GM12878 (cell line): ENCODE data around the gene WDFY4. TPM values are rescaled to one million over a fixed set of nuclear protein-coding genes. Genes with fewer than 3 reads are reported as not detected.

Experiments used
- ATAC-seq: fragments of 200-7000 bp; cut with Tn5 transposase; 3 replicates; pipeline ENCODE4 v1.9.1; 2020; ENCODE audit warnings: mild to moderate bottlenecking, moderate library complexity
- BruUV-seq: library from RNA; stranded (reverse); fragments of 400-500 nt; replicated peaks from 2 replicates; lab custom pipeline; 2021; lab: Mats Ljungman, UMichigan
- CTCF ChIA-PET: fragments of 300-600 bp; sonication (Branson Sonifier 250); formaldehyde crosslinking; extraction: SDS; loops from one replicate; lab custom pipeline; 2021; ENCODE audit warnings: inconsistent platforms; lab: Yijun Ruan, JAX
- POLR2A ChIA-PET: fragments of 350-600 bp; formaldehyde crosslinking; extraction: SDS; loops from one replicate; lab custom pipeline; 2021; ENCODE audit warnings: inconsistent platforms; lab: Charles Lee
- RAD21 ChIA-PET: fragments of 300-600 bp; sonication (Branson Sonifier 250); formaldehyde crosslinking; loops from one replicate; lab custom pipeline; 2023; ENCODE audit warnings: antibody characterized with exemption; ENCODE audit not compliant: unreplicated experiment; lab: Charles Lee
- SMC1A ChIA-PET: fragments of 300-600 bp; sonication (Branson Sonifier 250); formaldehyde crosslinking; loops from one replicate; lab custom pipeline; 2023; ENCODE audit not compliant: unreplicated experiment, uncharacterized antibody; lab: Charles Lee
- DNase-seq: peaks from one replicate; pipeline ENCODE4 v3.0.0-alpha.2; 2011; ENCODE audit warnings: low read depth, low spot score
- FAIRE-seq: peaks from 3 replicates; lab custom pipeline; 2011; peaks lifted over from hg19 to GRCh38; lab: Jason Lieb, UNC
- H2AFZ ChIP-seq: 2 replicates; pipeline ENCODE4 v1.6.0; 2011; ENCODE audit warnings: low read depth, low read length, control low read depth; ENCODE audit not compliant: control insufficient read depth
- H3K27ac ChIP-seq: 2 replicates; pipeline ENCODE4 v1.5.1; 2011; ENCODE audit warnings: control low read depth; ENCODE audit not compliant: control insufficient read depth, insufficient read depth
- H3K27me3 ChIP-seq, 2 experiments: replicated peaks in 1 of 2; 2 replicates each; pipeline versions ENCODE4 v1.6.0 to v1.6.1; 2011; ENCODE audit warnings: low read length in 1 of 2; ENCODE audit not compliant: control insufficient read depth in 2 of 2, insufficient read depth in 2 of 2
- H3K36me3 ChIP-seq, 2 experiments: 2 replicates each; pipeline ENCODE4 v1.5.1; 2011; ENCODE audit warnings: low read length in 1 of 2; ENCODE audit not compliant: control insufficient read depth in 2 of 2, insufficient read depth in 2 of 2
- H3K4me1 ChIP-seq: 2 replicates; pipeline ENCODE4 v1.6.1; 2011; ENCODE audit warnings: mild to moderate bottlenecking, low read length, moderate library complexity, mixed read lengths; ENCODE audit not compliant: control insufficient read depth, insufficient read depth
- H3K4me2 ChIP-seq: 2 replicates; pipeline ENCODE4 v1.6.0; 2011; ENCODE audit warnings: control low read depth; ENCODE audit not compliant: control insufficient read depth, insufficient read depth
- H3K4me3 ChIP-seq: fragments of 200-600 bp; sonication (generic); 2 replicates; pipeline ENCODE4 v1.5.1; 2016
- H3K79me2 ChIP-seq: 2 replicates; pipeline ENCODE4 v1.6.0; 2011; ENCODE audit warnings: low read length; ENCODE audit not compliant: control insufficient read depth, insufficient read depth
- H3K9ac ChIP-seq: 2 replicates; pipeline ENCODE4 v1.8.0; 2011; ENCODE audit warnings: low read length, control low read depth, mixed read lengths; ENCODE audit not compliant: control insufficient read depth, insufficient read depth
- H3K9me3 ChIP-seq: replicated peaks from 3 replicates; pipeline ENCODE4 v1.5.1; 2011; ENCODE audit warnings: mild to moderate bottlenecking, low read length; ENCODE audit not compliant: control insufficient read depth, insufficient read depth
- H4K20me1 ChIP-seq: 2 replicates; pipeline ENCODE4 v1.6.0; 2011; ENCODE audit not compliant: control insufficient read depth, insufficient read depth
- E2F8 ChIP-seq: fragments of 450-650 bp; IDR thresholded peaks from 2 replicates; pipeline ENCODE4 v1.6.1; 2018; ENCODE audit warnings: mild to moderate bottlenecking, low read depth, moderate library complexity; ENCODE audit not compliant: partially characterized antibody
- ETV6 ChIP-seq, 2 experiments: fragments of 450-650 bp in 1 of 2; IDR thresholded peaks in 1 of 2; conservative IDR thresholded peaks in 1 of 2; 2 replicates each; pipeline ENCODE4 v1.6.1; 2014; ENCODE audit warnings: antibody characterized with exemption in 1 of 2, borderline replicate concordance in 1 of 2, low read depth in 1 of 2, mild to moderate bottlenecking in 1 of 2, moderate library complexity in 1 of 2
- GATAD2B ChIP-seq: fragments of 450-650 bp; conservative IDR thresholded peaks from 2 replicates; pipeline ENCODE4 v1.6.1; 2017; ENCODE audit warnings: low read depth, mild to moderate bottlenecking, moderate library complexity
- NFXL1 ChIP-seq: fragments of 450-650 bp; IDR thresholded peaks from 2 replicates; pipeline ENCODE4 v1.6.1; 2017; ENCODE audit warnings: antibody characterized with exemption, mild to moderate bottlenecking, borderline replicate concordance
- NR2C1 ChIP-seq: fragments of 450-650 bp; IDR thresholded peaks from 2 replicates; pipeline ENCODE4 v1.6.1; 2017; ENCODE audit warnings: antibody characterized with exemption, mild to moderate bottlenecking, moderate library complexity
- PBX3 ChIP-seq: IDR thresholded peaks from 2 replicates; pipeline ENCODE4 v1.6.1; 2011; ENCODE audit warnings: mild to moderate bottlenecking, low read depth, low read length, moderate library complexity; ENCODE audit not compliant: insufficient replicate concordance
- PML ChIP-seq: IDR thresholded peaks from 2 replicates; pipeline ENCODE4 v1.6.1; 2012; ENCODE audit warnings: low read length, inconsistent platforms
- TCF3 ChIP-seq: IDR thresholded peaks from 2 replicates; pipeline ENCODE4 v1.6.1; 2012; ENCODE audit warnings: low read depth, mild to moderate bottlenecking, low read length, borderline replicate concordance; ENCODE audit not compliant: insufficient read depth
- USF2 ChIP-seq: IDR thresholded peaks from 2 replicates; pipeline ENCODE4 v1.6.1; 2011; ENCODE audit warnings: low read depth, low read length, improper control_type of control experiment, borderline replicate concordance
- ZNF592 ChIP-seq: fragments of 450-650 bp; IDR thresholded peaks from 2 replicates; pipeline ENCODE4 v1.6.1; 2017; ENCODE audit warnings: mild to moderate bottlenecking, moderate library complexity
- in situ Hi-C: fragments of 300-500 bp; cut with MboI; formaldehyde crosslinking; loops from 9 replicates; pipeline ENCODE4 v1.14.3; 2018; ENCODE audit warnings: mixed read lengths
- intact Hi-C: fragments of 100-400 bp; cut with micrococcal nuclease; formaldehyde crosslinking; loops from one replicate; pipeline ENCODE4 v1.14.2; 2022; ENCODE audit not compliant: unreplicated experiment
- polyA plus RNA-seq, 11 experiments: library from polyadenylated mRNA; depleted of rRNA in 4 of 11; unstranded in 6 of 11; stranded (reverse) in 5 of 11; fragments of >200 nt; fragmentation: Nextera tagmentation in 4 of 11; fragmentation: Illumina TruSeq in 1 of 11; extraction: Ambion mirVana in 4 of 11; extraction: Trizol in 1 of 11; gene quantifications; 1 replicate in 1 of 11; 2 replicates in 10 of 11; pipeline versions ENCODE4 v1.2.1 to v1.2.3, GENCODE V29; 2011 to 2016; ENCODE audit warnings: inconsistent platforms in 2 of 11, missing spikeins in 2 of 11, low read depth in 1 of 11
- total RNA-seq, 4 experiments: library from RNA; depleted of rRNA in 3 of 4; stranded (reverse); fragments of >200 nt in 3 of 4; fragmentation: Illumina TruSeq in 1 of 4; extraction: Trizol in 1 of 4; gene quantifications; 2 replicates each; pipeline versions ENCODE4 v1.2.1 to v1.2.3, GENCODE V29; 2013 to 2021

WDFY4 gene
- total and polyA plus RNA-seq, 10 of the 15 experiments (the other 5 are each of a cell fraction or from before 2014, with no cell fraction given) = 13.5 to 132 (median 47.3) TPM

GRCh38 chr10:48659790-48660189 is 24.9 kb upstream of the WDFY4 start (continued):
- no peak for TF ChIP-seq TCF3

GRCh38 chr10:48661441-48661840 is 23.2 kb upstream of the WDFY4 start:
- POLR2A ChIA-PET = interaction anchor here (0.7 kb wide), 1 partner anchor 21 kb away, joined by 3 read pairs; no protein-coding TSS in a partner anchor
- SMC1A ChIA-PET = interaction anchor here (0.9 to 7.8 kb wide), 11 partner anchors 11 to 250 kb away, joined by 3 to 170 read pairs (median 4); partner anchors contain the start of gene WDFY4
- TF ChIP-seq ETV6 (conservative IDR thresholded peaks at IDR 0.05 in 1 of 2, IDR thresholded peaks at IDR 0.05 in 1 of 2; ENCODE audit: borderline replicate concordance in 1 of 2, low read depth in 1 of 2) = no peak
- no peak for TF ChIP-seq ZNF592
- TF ChIP-seq NFXL1 = no peak
- TF ChIP-seq E2F8 = no peak
- no peak for TF ChIP-seq PML
- TF ChIP-seq GATAD2B = no peak
- no peak for TF ChIP-seq USF2
- TF ChIP-seq NR2C1 = no peak
- TF ChIP-seq PBX3 = no peak
- Histone ChIP-seq H2AFZ (no peak overlapping the region), H3K36me3 (no peaks in the 10 kb centered on the region), H3K9me3 (no peaks in the 10 kb centered on the region; the same call in 2 of the 3 replicates), H4K20me1 (no peaks in the 10 kb centered on the region), H3K9ac (no peak overlapping the region), H3K27ac (no peak overlapping the region), H3K79me2 (no peaks in the 10 kb centered on the region), H3K4me2 (no peak overlapping the region), H3K27me3 (no peaks in the 10 kb centered on the region), H3K4me1 (no peaks in the 10 kb centered on the region), H3K4me3 (no peak overlapping the region)
- in situ Hi-C loops (loop anchor here (5.0 to 10.0 kb wide), 3 partner anchors 36 to 873 kb away; partner anchors contain the start of gene ERCC6), intact Hi-C loops (no loop called here)
- CTCF ChIA-PET = interaction anchor here (1.0 to 10.3 kb wide), 11 partner anchors 29 to 316 kb away, joined by 3 to 436 read pairs (median 6); no protein-coding TSS in a partner anchor
- ATAC-seq (no peak), DNase-seq (no peak), FAIRE-seq (no peak)
- no TSS peak for BruUV-seq
- RAD21 ChIA-PET = interaction anchor here (0.9 to 15.3 kb wide), 11 partner anchors 8 to 141 kb away, joined by 4 to 383 read pairs (median 7); partner anchors contain the start of genes ARHGAP22 and WDFY4
